ENCODE data around the gene PRSS2. TPM values are rescaled to one million over a fixed set of nuclear protein-coding genes. Genes with fewer than 3 reads are reported as not detected.

PRSS2 gene
- total RNA-seq, 1 donor from 2014 or later = not detected

DNA sequence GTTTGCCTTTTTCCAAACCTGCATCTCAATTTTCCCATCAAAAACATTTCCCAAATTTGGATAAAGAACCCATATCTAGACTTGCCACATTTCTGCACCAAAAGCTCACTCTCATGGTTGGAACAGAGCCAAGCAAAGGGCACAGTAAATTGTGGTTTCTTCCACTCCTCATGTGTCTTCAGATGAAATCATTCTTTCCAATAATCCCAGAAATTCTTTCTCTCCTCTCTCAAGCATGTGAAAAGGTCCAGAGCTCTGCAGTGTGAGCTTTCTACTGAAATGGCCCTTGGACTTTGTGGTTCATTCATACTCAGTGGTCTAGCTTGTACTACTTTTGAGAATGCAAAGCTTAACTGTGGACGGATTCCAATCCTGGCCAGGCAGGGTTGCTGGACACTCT is 19.8 kb downstream of the PRSS2 start:
- TF ChIP-seq, protein P1, sequence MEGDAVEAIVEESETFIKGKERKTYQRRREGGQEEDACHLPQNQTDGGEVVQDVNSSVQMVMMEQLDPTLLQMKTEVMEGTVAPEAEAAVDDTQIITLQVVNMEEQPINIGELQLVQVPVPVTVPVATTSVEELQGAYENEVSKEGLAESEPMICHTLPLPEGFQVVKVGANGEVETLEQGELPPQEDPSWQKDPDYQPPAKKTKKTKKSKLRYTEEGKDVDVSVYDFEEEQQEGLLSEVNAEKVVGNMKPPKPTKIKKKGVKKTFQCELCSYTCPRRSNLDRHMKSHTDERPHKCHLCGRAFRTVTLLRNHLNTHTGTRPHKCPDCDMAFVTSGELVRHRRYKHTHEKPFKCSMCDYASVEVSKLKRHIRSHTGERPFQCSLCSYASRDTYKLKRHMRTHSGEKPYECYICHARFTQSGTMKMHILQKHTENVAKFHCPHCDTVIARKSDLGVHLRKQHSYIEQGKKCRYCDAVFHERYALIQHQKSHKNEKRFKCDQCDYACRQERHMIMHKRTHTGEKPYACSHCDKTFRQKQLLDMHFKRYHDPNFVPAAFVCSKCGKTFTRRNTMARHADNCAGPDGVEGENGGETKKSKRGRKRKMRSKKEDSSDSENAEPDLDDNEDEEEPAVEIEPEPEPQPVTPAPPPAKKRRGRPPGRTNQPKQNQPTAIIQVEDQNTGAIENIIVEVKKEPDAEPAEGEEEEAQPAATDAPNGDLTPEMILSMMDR (IDR thresholded peaks at IDR 0.05; ENCODE audit: unreplicated experiment) = no peak
- H3K9me3 Mint-ChIP-seq = no peaks in the 10 kb centered on the region
- no peaks in the 10 kb centered on the region for H3K36me3 Mint-ChIP-seq
- H3K27ac Mint-ChIP-seq = no peak overlapping the region
- no peak for DNase-seq (ENCODE audit: low spot score in 2 of 2, unreplicated experiment in 2 of 2)
- no peaks in the 10 kb centered on the region for H3K4me1 Mint-ChIP-seq
- no peak overlapping the region for H3K4me3 Mint-ChIP-seq
- H3K27me3 Mint-ChIP-seq (ENCODE audit: low read depth) = peaks cover 43% of the 10 kb centered on the region

DNA sequence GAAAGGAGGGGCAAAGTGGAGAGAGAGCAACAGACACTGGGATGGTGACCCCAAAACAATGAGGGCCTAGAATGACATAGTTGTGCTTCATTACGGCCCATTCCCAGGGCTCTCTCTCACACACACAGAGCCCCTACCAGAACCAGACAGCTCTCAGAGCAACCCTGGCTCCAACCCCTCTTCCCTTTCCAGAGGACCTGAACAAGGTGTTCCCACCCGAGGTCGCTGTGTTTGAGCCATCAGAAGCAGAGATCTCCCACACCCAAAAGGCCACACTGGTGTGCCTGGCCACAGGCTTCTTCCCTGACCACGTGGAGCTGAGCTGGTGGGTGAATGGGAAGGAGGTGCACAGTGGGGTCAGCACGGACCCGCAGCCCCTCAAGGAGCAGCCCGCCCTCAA is 20.7 kb downstream of the PRSS2 start:
- TF ChIP-seq, protein P1 (IDR thresholded peaks at IDR 0.05; ENCODE audit: unreplicated experiment) = no peak
- DNase-seq (ENCODE audit: low spot score in 2 of 2, unreplicated experiment in 2 of 2) = no peak
- Mint-ChIP-seq H3K4me3 (no peak overlapping the region), H3K27me3 (ENCODE audit: low read depth) (peaks cover 53% of the 10 kb centered on the region), H3K4me1 (peaks cover 5% of the 10 kb centered on the region), H3K36me3 (no peaks in the 10 kb centered on the region), H3K27ac (no peak overlapping the region), H3K9me3 (no peaks in the 10 kb centered on the region)

DNA sequence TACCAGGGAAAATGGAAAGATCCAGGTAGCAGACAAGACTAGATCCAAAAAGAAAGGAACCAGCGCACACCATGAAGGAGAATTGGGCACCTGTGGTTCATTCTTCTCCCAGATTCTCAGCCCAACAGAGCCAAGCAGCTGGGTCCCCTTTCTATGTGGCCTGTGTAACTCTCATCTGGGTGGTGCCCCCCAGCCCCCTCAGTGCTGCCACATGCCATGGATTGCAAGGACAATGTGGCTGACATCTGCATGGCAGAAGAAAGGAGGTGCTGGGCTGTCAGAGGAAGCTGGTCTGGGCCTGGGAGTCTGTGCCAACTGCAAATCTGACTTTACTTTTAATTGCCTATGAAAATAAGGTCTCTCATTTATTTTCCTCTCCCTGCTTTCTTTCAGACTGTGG is 21.4 kb downstream of the PRSS2 start:
- H3K36me3 Mint-ChIP-seq = no peaks in the 10 kb centered on the region

DNA sequence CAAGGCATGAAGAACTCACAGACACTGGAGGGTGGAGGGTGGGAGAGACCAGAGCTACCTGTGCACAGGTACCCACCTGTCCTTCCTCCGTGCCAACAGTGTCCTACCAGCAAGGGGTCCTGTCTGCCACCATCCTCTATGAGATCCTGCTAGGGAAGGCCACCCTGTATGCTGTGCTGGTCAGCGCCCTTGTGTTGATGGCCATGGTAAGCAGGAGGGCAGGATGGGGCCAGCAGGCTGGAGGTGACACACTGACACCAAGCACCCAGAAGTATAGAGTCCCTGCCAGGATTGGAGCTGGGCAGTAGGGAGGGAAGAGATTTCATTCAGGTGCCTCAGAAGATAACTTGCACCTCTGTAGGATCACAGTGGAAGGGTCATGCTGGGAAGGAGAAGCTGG is 21.8 kb downstream of the PRSS2 start:
- peaks cover 11% of the 10 kb centered on the region for H3K4me1 Mint-ChIP-seq
- H3K27me3 Mint-ChIP-seq (ENCODE audit: low read depth) = peaks cover 64% of the 10 kb centered on the region
- TF ChIP-seq, protein P1 (IDR thresholded peaks at IDR 0.05; ENCODE audit: unreplicated experiment) = no peak
- DNase-seq (ENCODE audit: low spot score in 2 of 2, unreplicated experiment in 2 of 2) = no peak
- no peaks in the 10 kb centered on the region for H3K9me3 Mint-ChIP-seq
- H3K4me3 Mint-ChIP-seq = no peak overlapping the region
- H3K36me3 Mint-ChIP-seq = no peaks in the 10 kb centered on the region
- no peak overlapping the region for H3K27ac Mint-ChIP-seq

More for the DNA sequence above, 21.4 kb downstream of the PRSS2 start:
- TF ChIP-seq, protein P1 (IDR thresholded peaks at IDR 0.05; ENCODE audit: unreplicated experiment) = no peak
- H3K4me3 Mint-ChIP-seq = no peak overlapping the region
- H3K27ac Mint-ChIP-seq = no peak overlapping the region
- DNase-seq (ENCODE audit: low spot score in 2 of 2, unreplicated experiment in 2 of 2) = no peak
- H3K27me3 Mint-ChIP-seq (ENCODE audit: low read depth) = peaks cover 59% of the 10 kb centered on the region
- H3K4me1 Mint-ChIP-seq = peaks cover 7% of the 10 kb centered on the region
- no peaks in the 10 kb centered on the region for H3K9me3 Mint-ChIP-seq

DNA sequence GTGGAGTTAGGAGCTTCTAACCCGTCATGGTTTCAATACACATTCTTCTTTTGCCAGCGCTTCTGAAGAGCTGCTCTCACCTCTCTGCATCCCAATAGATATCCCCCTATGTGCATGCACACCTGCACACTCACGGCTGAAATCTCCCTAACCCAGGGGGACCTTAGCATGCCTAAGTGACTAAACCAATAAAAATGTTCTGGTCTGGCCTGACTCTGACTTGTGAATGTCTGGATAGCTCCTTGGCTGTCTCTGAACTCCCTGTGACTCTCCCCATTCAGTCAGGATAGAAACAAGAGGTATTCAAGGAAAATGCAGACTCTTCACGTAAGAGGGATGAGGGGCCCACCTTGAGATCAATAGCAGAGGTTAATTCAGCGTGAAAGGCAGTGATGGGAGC is 22.4 kb downstream of the PRSS2 start:
- Mint-ChIP-seq H3K9me3 (no peaks in the 10 kb centered on the region), H3K27me3 (ENCODE audit: low read depth) (peaks cover 68% of the 10 kb centered on the region), H3K4me3 (no peak overlapping the region), H3K4me1 (peaks cover 14% of the 10 kb centered on the region), H3K36me3 (no peaks in the 10 kb centered on the region), H3K27ac (no peak overlapping the region)
- no peak for DNase-seq (ENCODE audit: low spot score in 2 of 2, unreplicated experiment in 2 of 2)
- TF ChIP-seq, protein P1 (IDR thresholded peaks at IDR 0.05; ENCODE audit: unreplicated experiment) = no peak

DNA sequence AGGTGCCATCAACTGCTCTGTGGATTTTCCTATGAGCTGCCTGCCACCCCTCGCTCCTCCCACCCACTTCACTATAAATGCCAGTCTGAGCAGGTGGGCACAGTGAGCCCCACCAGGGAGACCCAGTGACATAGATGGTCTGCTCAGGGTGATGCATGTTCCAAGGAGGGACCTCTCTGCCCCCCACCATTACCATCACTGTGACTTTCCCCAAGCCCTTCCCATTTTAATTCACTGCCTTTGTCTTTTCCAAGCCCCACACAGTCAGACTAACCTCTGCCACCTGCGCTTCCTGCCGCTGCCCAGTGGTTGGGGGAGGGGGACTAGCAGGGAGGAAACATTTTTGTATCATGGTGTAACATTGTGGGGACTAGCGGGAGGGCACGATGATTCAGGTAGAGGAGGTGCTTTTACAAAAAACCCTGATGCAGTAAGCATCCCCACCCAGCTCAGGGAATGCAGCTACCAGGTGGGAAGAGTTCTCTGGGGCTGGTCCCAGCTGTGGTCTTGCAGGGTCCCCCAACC is 24.6 kb downstream of the PRSS2 start:
- Mint-ChIP-seq H3K36me3 (no peaks in the 10 kb centered on the region), H3K4me3 (no peak overlapping the region), H3K27ac (no peak overlapping the region), H3K9me3 (no peaks in the 10 kb centered on the region), H3K27me3 (ENCODE audit: low read depth) (peaks cover 82% of the 10 kb centered on the region), H3K4me1 (peaks cover 14% of the 10 kb centered on the region)
- TF ChIP-seq, protein P1 (IDR thresholded peaks at IDR 0.05; ENCODE audit: unreplicated experiment) = no peak
- no peak for DNase-seq (ENCODE audit: low spot score in 2 of 2, unreplicated experiment in 2 of 2)

All from mesothelial cell of epicardium (in vitro differentiated cells).